Astrocyte (in vitro differentiated cells and primary cell): ENCODE data around the gene SPARCL1. TPM values are rescaled to one million over a fixed set of nuclear protein-coding genes. Genes with fewer than 3 reads are reported as not detected.

Source experiments
- DNase-seq: peaks from one replicate; pipeline ENCODE4 v3.0.0-alpha.2; 2010; ENCODE audit warnings: low read depth
- FAIRE-seq: peaks from 2 replicates; lab custom pipeline; 2011; peaks lifted over from hg19 to GRCh38; lab: Jason Lieb, UNC
- H2AFZ ChIP-seq: 2 replicates; pipeline ENCODE4 v1.6.0; 2012; ENCODE audit warnings: low read depth, low read length, inconsistent platforms
- H3K27ac ChIP-seq: 2 replicates; pipeline ENCODE4 v1.5.1; 2011; ENCODE audit warnings: low read depth, low read length, inconsistent platforms
- H3K27me3 ChIP-seq: 2 replicates; pipeline ENCODE4 v1.6.0; 2011; ENCODE audit warnings: low read length, inconsistent platforms; ENCODE audit not compliant: insufficient read depth
- H3K36me3 ChIP-seq: 2 replicates; pipeline ENCODE4 v1.5.1; 2011; ENCODE audit warnings: low read length, inconsistent platforms; ENCODE audit not compliant: insufficient read depth
- H3K4me1 ChIP-seq: 2 replicates; pipeline ENCODE4 v1.5.1; 2011; ENCODE audit warnings: low read length, inconsistent platforms; ENCODE audit not compliant: insufficient read depth
- H3K4me2 ChIP-seq: 2 replicates; pipeline ENCODE4 v1.6.0; 2012; ENCODE audit warnings: low read length, inconsistent platforms
- H3K4me3 ChIP-seq: 2 replicates; pipeline ENCODE4 v1.5.1; 2011; ENCODE audit warnings: low read depth, mild to moderate bottlenecking, low read length, inconsistent platforms; ENCODE audit not compliant: insufficient read depth
- H3K79me2 ChIP-seq: 2 replicates; pipeline ENCODE4 v1.6.0; 2012; ENCODE audit warnings: mild to moderate bottlenecking, low read length, inconsistent platforms; ENCODE audit not compliant: insufficient read depth
- H3K9ac ChIP-seq: 2 replicates; pipeline ENCODE4 v1.6.0; 2012; ENCODE audit warnings: mild to moderate bottlenecking, low read length, inconsistent platforms
- H3K9me3 ChIP-seq: 2 replicates; pipeline ENCODE4 v1.5.1; 2012; ENCODE audit warnings: low read depth, mild to moderate bottlenecking, low read length, inconsistent platforms; ENCODE audit not compliant: insufficient read depth
- H4K20me1 ChIP-seq: 2 replicates; pipeline ENCODE4 v1.6.0; 2012; ENCODE audit warnings: low read length, inconsistent platforms; ENCODE audit not compliant: insufficient read depth
- H3K27ac Mint-ChIP-seq: one replicate; pipeline ENCODE4 v1.8.0; 2021; ENCODE audit warnings: mild to moderate bottlenecking, mixed read lengths; ENCODE audit not compliant: unreplicated experiment
- H3K27me3 Mint-ChIP-seq: one replicate; pipeline ENCODE4 v1.8.0; 2021; ENCODE audit warnings: low read depth, mixed read lengths; ENCODE audit not compliant: unreplicated experiment
- H3K36me3 Mint-ChIP-seq: one replicate; pipeline ENCODE4 v1.8.0; 2021; ENCODE audit warnings: low read depth, mixed read lengths; ENCODE audit not compliant: unreplicated experiment
- H3K4me1 Mint-ChIP-seq: one replicate; pipeline ENCODE4 v1.8.0; 2021; ENCODE audit warnings: low read depth, mixed read lengths; ENCODE audit not compliant: unreplicated experiment
- H3K4me3 Mint-ChIP-seq: one replicate; pipeline ENCODE4 v1.8.0; 2021; ENCODE audit warnings: mild to moderate bottlenecking, moderate library complexity, mixed read lengths; ENCODE audit not compliant: unreplicated experiment
- H3K9me3 Mint-ChIP-seq: one replicate; pipeline ENCODE4 v1.8.0; 2021; ENCODE audit warnings: mild to moderate bottlenecking, mixed read lengths; ENCODE audit not compliant: unreplicated experiment
- CTCF ChIP-seq: IDR thresholded peaks from 2 replicates; pipeline ENCODE4 v1.5.1; 2011; ENCODE audit warnings: low read depth, mild to moderate bottlenecking, inconsistent platforms, low read length, moderate library complexity; ENCODE audit not compliant: insufficient read depth
- EZH2 ChIP-seq: IDR thresholded peaks from 2 replicates; pipeline ENCODE4 v1.6.1; 2012; ENCODE audit warnings: mild to moderate bottlenecking, low read length, inconsistent platforms; ENCODE audit not compliant: insufficient read depth
- total RNA-seq: library from RNA; stranded (reverse); gene quantifications from 2 replicates; pipeline ENCODE4 v1.2.1, GENCODE V29; 2021

The SPARCL1 gene
- total RNA-seq, 1 donor from 2014 or later, result 0.25 TPM

GRCh38 chr4:87481377-87481776 is 47.8 kb downstream of the SPARCL1 start:
- no peaks in the 10 kb centered on the region for H3K9me3 ChIP-seq
- H3K27ac Mint-ChIP-seq, result no peak overlapping the region

GRCh38 chr4:87478732-87479250 is 50.4 kb downstream of the SPARCL1 start:
- Histone ChIP-seq H3K27me3 (no peaks in the 10 kb centered on the region), H3K9me3 (no peaks in the 10 kb centered on the region), H3K9ac (no peak overlapping the region), H3K4me2 (no peak overlapping the region), H4K20me1 (no peaks in the 10 kb centered on the region), H3K4me1 (no peaks in the 10 kb centered on the region), H3K4me3 (no peak overlapping the region), H2AFZ (no peak overlapping the region), H3K79me2 (no peaks in the 10 kb centered on the region), H3K27ac (no peak overlapping the region), H3K36me3 (no peaks in the 10 kb centered on the region)
- no peak overlapping the region for H3K4me3 Mint-ChIP-seq
- no peak overlapping the region for H3K27ac Mint-ChIP-seq
- H3K36me3 Mint-ChIP-seq, result peaks cover 3% of the 10 kb centered on the region
- no peak for TF ChIP-seq CTCF
- no peaks in the 10 kb centered on the region for H3K4me1 Mint-ChIP-seq
- peaks cover 3% of the 10 kb centered on the region for H3K9me3 Mint-ChIP-seq
- no peak for DNase-seq
- no peaks in the 10 kb centered on the region for H3K27me3 Mint-ChIP-seq
- FAIRE-seq, result peak; percentile 69

More at GRCh38 chr4:87481377-87481776, 47.8 kb downstream of the SPARCL1 start:
- no peaks in the 10 kb centered on the region for H3K79me2 ChIP-seq
- no peak overlapping the region for H3K9ac ChIP-seq
- peaks cover 3% of the 10 kb centered on the region for H3K36me3 Mint-ChIP-seq
- H3K9me3 Mint-ChIP-seq, result peaks cover 8% of the 10 kb centered on the region
- H3K27me3 Mint-ChIP-seq, result no peaks in the 10 kb centered on the region
- H3K4me1 ChIP-seq, result no peaks in the 10 kb centered on the region
- no peak overlapping the region for H3K4me3 ChIP-seq
- DNase-seq (no peak), FAIRE-seq (no peak)
- no peak for TF ChIP-seq EZH2
- TF ChIP-seq CTCF, result no peak
- no peaks in the 10 kb centered on the region for H3K36me3 ChIP-seq
- H3K4me3 Mint-ChIP-seq, result no peak overlapping the region
- no peaks in the 10 kb centered on the region for H3K27me3 ChIP-seq
- H2AFZ ChIP-seq, result no peak overlapping the region
- H3K27ac ChIP-seq, result no peak overlapping the region
- no peaks in the 10 kb centered on the region for H3K4me1 Mint-ChIP-seq
- no peak overlapping the region for H3K4me2 ChIP-seq
- no peaks in the 10 kb centered on the region for H4K20me1 ChIP-seq

GRCh38 chr4:87476934-87477333 is 52.2 kb downstream of the SPARCL1 start:
- Histone ChIP-seq H3K36me3 (no peaks in the 10 kb centered on the region), H3K79me2 (no peaks in the 10 kb centered on the region), H3K9me3 (no peaks in the 10 kb centered on the region), H3K9ac (no peak overlapping the region), H3K4me1 (no peaks in the 10 kb centered on the region), H3K4me3 (no peak overlapping the region), H3K27me3 (no peaks in the 10 kb centered on the region), H3K27ac (no peak overlapping the region), H2AFZ (no peak overlapping the region), H3K4me2 (no peak overlapping the region), H4K20me1 (no peaks in the 10 kb centered on the region)
- DNase-seq (no peak), FAIRE-seq (no peak)
- H3K4me1 Mint-ChIP-seq, result no peaks in the 10 kb centered on the region
- TF ChIP-seq EZH2 (no peak), CTCF (no peak)
- no peaks in the 10 kb centered on the region for H3K9me3 Mint-ChIP-seq
- no peaks in the 10 kb centered on the region for H3K27me3 Mint-ChIP-seq
- no peak overlapping the region for H3K4me3 Mint-ChIP-seq
- no peaks in the 10 kb centered on the region for H3K36me3 Mint-ChIP-seq
- no peak overlapping the region for H3K27ac Mint-ChIP-seq
